Esophagus muscularis mucosa (tissue), 4 donors: ENCODE data around the gene GOLIM4. TPM values are rescaled to one million over a fixed set of nuclear protein-coding genes. Genes with fewer than 3 reads are reported as not detected.

Experiments used
- DNase-seq: peaks from one replicate; pipeline ENCODE4 v3.0.0-alpha.2; 2017; ENCODE audit errors: extremely low spot score
- H3K27ac ChIP-seq, 4 donors: fragments of 200-600 bp; sonication (generic); replicated peaks in 1 of 4; 1 replicate in 3 of 4; 2 replicates in 1 of 4; pipeline ENCODE4 v1.5.1; 2016 to 2019; ENCODE audit warnings: mild to moderate bottlenecking in 1 of 4
- H3K27me3 ChIP-seq, 4 donors: fragments of 200-600 bp; sonication (generic); one replicate each; pipeline versions ENCODE4 v1.5.1 to v1.6.0; 2016 to 2019
- H3K36me3 ChIP-seq, 4 donors: fragments of 200-600 bp; sonication (generic); one replicate each; pipeline ENCODE4 v1.5.1; 2016 to 2019
- H3K4me1 ChIP-seq, 4 donors: fragments of 200-600 bp; sonication (generic); one replicate each; pipeline ENCODE4 v1.5.1; 2016 to 2019
- H3K4me3 ChIP-seq, 4 donors: fragments of 200-600 bp; sonication (generic); 1 replicate in 2 of 4; 2 replicates in 2 of 4; pipeline ENCODE4 v1.5.1; 2016 to 2019; ENCODE audit warnings: mild to moderate bottlenecking in 4 of 4, moderate library complexity in 1 of 4
- H3K9me3 ChIP-seq, 4 donors: fragments of 200-600 bp; sonication (generic); 1 replicate in 3 of 4; 2 replicates in 1 of 4; pipeline ENCODE4 v1.5.1; 2016 to 2019
- CTCF ChIP-seq, 3 experiments: fragments of 200-600 bp in 2 of 3; fragments of 450-650 bp in 1 of 3; sonication (generic) in 2 of 3; IDR thresholded peaks; one replicate each; pipeline ENCODE4 v1.5.1; 2017 to 2019; ENCODE audit warnings: antibody characterized with exemption in 3 of 3, mild to moderate bottlenecking in 2 of 3, moderate library complexity in 1 of 3
- EP300 ChIP-seq: sonication (generic); formaldehyde crosslinking; IDR thresholded peaks from one replicate; pipeline ENCODE4 v1.6.1; 2017; ENCODE audit warnings: antibody characterized with exemption
- POLR2A ChIP-seq: fragments of 450-650 bp; IDR thresholded peaks from one replicate; pipeline ENCODE4 v1.6.1; 2017; ENCODE audit warnings: antibody characterized with exemption, moderate library complexity, mild to moderate bottlenecking, low read depth
- POLR2AphosphoS5 ChIP-seq, 2 donors: sonication (generic); formaldehyde crosslinking; IDR thresholded peaks; one replicate each; pipeline ENCODE4 v1.6.1; 2017; ENCODE audit warnings: antibody characterized with exemption in 2 of 2
- WGBS: methylation state at CpG from one replicate; pipeline ENCODE4 v1.1.5; 2018; 5-methylcytosine and 5-hydroxymethylcytosine counted together
- intact Hi-C: fragments of 100-400 bp; cut with DNase I; formaldehyde crosslinking; loops from one replicate; pipeline ENCODE4 v1.15.1; 2023
- total RNA-seq, 4 donors: library from RNA; depleted of rRNA; stranded (reverse); fragments of >200 nt; gene quantifications; one replicate each; pipeline versions ENCODE4 v1.1.0 to v1.2.1, GENCODE V29; 2016

GOLIM4 gene
- total RNA-seq, 4 donors from 2014 or later = 41.7 to 46.5 (median 45.0) TPM

- Histone ChIP-seq H3K27ac (peak overlapping the region; percentile 46 to 69 (median 60)), H3K36me3 (no peaks in the 10 kb centered on the region), H3K4me3 (no peak overlapping the region), H3K9me3 (no peaks in the 10 kb centered on the region), H3K27me3 (no peaks in the 10 kb centered on the region), H3K4me1 (peaks cover 32 to 46% (median 42%) of the 10 kb centered on the region in 4 donors)
- no peak for TF ChIP-seq EP300
- TF ChIP-seq POLR2AphosphoS5 (IDR thresholded peaks at IDR 0.05) = no peak
- TF ChIP-seq POLR2A = no peak
- DNase-seq = no peak
- intact Hi-C loops = no loop called here
Observed at GRCh38 chr3:168051070-168051469, 44.7 kb downstream of the GOLIM4 start.

DNA sequence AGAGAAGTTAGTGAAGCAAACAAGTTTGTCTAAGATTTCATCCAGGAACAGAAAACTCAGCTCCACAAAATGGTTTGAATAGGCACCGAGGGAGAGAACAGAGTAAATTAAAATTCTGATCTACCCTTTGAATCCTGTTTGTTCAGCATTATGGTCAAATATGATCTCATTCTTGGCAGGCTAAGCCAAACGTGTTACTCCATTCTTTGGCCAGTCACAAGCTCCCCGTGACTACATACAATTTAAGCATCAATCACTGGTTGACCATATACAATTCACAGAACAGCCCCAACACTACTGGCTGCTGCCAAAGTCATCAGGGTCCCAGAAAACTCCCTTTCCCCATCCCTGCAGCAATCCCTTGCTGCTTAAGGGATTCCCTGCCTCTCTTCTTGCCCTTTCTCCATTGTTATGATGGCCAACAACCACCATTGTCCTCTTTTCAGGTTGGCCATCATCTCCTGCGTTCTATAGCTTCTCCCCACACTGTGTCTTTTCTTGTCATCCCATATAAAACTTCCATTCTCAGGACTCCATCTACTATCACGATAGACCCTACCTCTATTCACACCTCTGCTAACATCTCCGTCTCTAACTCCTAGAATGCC lies 46.3 kb downstream of the GOLIM4 start:
- peaks cover 32 to 46% (median 42%) of the 10 kb centered on the region in 4 donors for H3K4me1 ChIP-seq
- intact Hi-C loops = loop anchor here (2.0 kb wide), 1 partner anchor 115 kb away; no protein-coding TSS in a partner anchor
- WGBS = 65% methylated on average over 6 of the region's 6 CpGs
- H3K4me3 ChIP-seq = no peak overlapping the region
- H3K27ac ChIP-seq = peak overlapping the region in 1 of 4 donors; percentile 37
- no peak for DNase-seq
- no peaks in the 10 kb centered on the region for H3K9me3 ChIP-seq
- TF ChIP-seq CTCF (IDR thresholded peaks at IDR 0.05) = no peak
- TF ChIP-seq POLR2A = no peak
- no peak for TF ChIP-seq EP300
- no peak for TF ChIP-seq POLR2AphosphoS5 (IDR thresholded peaks at IDR 0.05)
- H3K27me3 ChIP-seq = no peaks in the 10 kb centered on the region
- H3K36me3 ChIP-seq = no peaks in the 10 kb centered on the region

GRCh38 chr3:168048414-168049330 lies 47.1 kb downstream of the GOLIM4 start:
- Histone ChIP-seq H3K36me3 (peaks cover 0 to 5% (median 0%) of the 10 kb centered on the region in 4 donors), H3K4me1 (peaks cover 32 to 46% (median 42%) of the 10 kb centered on the region in 4 donors), H3K4me3 (no peak overlapping the region), H3K9me3 (no peaks in the 10 kb centered on the region), H3K27me3 (no peaks in the 10 kb centered on the region), H3K27ac (peak overlapping the region in 1 of 4 donors; percentile 37)
- no peak for TF ChIP-seq POLR2AphosphoS5 (IDR thresholded peaks at IDR 0.05)
- no peak for TF ChIP-seq POLR2A
- TF ChIP-seq CTCF (IDR thresholded peaks at IDR 0.05) = no peak
- TF ChIP-seq EP300 = no peak
- 62% methylated on average over 5 of the region's 5 CpGs for whole genome bisulfite sequencing
- intact Hi-C loops = loop anchor here (2.0 kb wide), 1 partner anchor 116 kb away; no protein-coding TSS in a partner anchor
- no peak for DNase-seq

GRCh38 chr3:168047936-168048335 lies 47.8 kb downstream of the GOLIM4 start:
- no peaks in the 10 kb centered on the region for H3K9me3 ChIP-seq
- peaks cover 31 to 44% (median 38%) of the 10 kb centered on the region in 4 donors for H3K4me1 ChIP-seq
- no peak overlapping the region for H3K4me3 ChIP-seq
- peaks cover 0 to 12% (median 5%) of the 10 kb centered on the region in 4 donors for H3K36me3 ChIP-seq
- H3K27ac ChIP-seq = no peak overlapping the region
- 79% methylated on average over 3 of the region's 3 CpGs for WGBS
- intact Hi-C loops = loop anchor here (2.0 kb wide), 1 partner anchor 117 kb away; no protein-coding TSS in a partner anchor
- TF ChIP-seq POLR2A (no peak), POLR2AphosphoS5 (IDR thresholded peaks at IDR 0.05) (no peak), EP300 (no peak), CTCF (IDR thresholded peaks at IDR 0.05) (no peak)
- DNase-seq = no peak
- H3K27me3 ChIP-seq = no peaks in the 10 kb centered on the region
